ENCODE measurements around the gene SPNS2.

The SPNS2 gene

GRCh38 chr17:4453812-4454591 is 44.7 kb upstream of the SPNS2 start:
- no peak for TF ChIP-seq ZNF565 (CRISPR knock-in tag; conservative IDR thresholded peaks at IDR 0.05; ENCODE audit: low read depth)
- TF ChIP-seq SNAI2 (CRISPR knock-in tag; IDR thresholded peaks at IDR 0.05) = no peak
- no peak for TF ChIP-seq CSRNP3 (CRISPR knock-in tag; IDR thresholded peaks at IDR 0.05)
- TF ChIP-seq TCF4 (CRISPR knock-in tag; IDR thresholded peaks at IDR 0.05; ENCODE audit: borderline replicate concordance) = no peak
- no peak for TF ChIP-seq CSDC2 (CRISPR knock-in tag; IDR thresholded peaks at IDR 0.05)
- TF ChIP-seq ZFP3 (CRISPR knock-in tag; IDR thresholded peaks at IDR 0.05) = no peak
- no peak for TF ChIP-seq BACH2 (CRISPR knock-in tag; IDR thresholded peaks at IDR 0.05; ENCODE audit: borderline replicate concordance)
- no peak for TF ChIP-seq ZNF70 (CRISPR knock-in tag; IDR thresholded peaks at IDR 0.05)
- TF ChIP-seq, protein P1, sequence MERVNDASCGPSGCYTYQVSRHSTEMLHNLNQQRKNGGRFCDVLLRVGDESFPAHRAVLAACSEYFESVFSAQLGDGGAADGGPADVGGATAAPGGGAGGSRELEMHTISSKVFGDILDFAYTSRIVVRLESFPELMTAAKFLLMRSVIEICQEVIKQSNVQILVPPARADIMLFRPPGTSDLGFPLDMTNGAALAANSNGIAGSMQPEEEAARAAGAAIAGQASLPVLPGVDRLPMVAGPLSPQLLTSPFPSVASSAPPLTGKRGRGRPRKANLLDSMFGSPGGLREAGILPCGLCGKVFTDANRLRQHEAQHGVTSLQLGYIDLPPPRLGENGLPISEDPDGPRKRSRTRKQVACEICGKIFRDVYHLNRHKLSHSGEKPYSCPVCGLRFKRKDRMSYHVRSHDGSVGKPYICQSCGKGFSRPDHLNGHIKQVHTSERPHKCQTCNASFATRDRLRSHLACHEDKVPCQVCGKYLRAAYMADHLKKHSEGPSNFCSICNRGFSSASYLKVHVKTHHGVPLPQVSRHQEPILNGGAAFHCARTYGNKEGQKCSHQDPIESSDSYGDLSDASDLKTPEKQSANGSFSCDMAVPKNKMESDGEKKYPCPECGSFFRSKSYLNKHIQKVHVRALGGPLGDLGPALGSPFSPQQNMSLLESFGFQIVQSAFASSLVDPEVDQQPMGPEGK (CRISPR knock-in tag; IDR thresholded peaks at IDR 0.05; ENCODE audit: borderline replicate concordance) = no peak
- no peak for TF ChIP-seq POU6F1 (CRISPR knock-in tag; IDR thresholded peaks at IDR 0.05; ENCODE audit: borderline replicate concordance, low read depth)
- ATAC-seq = no peak

DNA sequence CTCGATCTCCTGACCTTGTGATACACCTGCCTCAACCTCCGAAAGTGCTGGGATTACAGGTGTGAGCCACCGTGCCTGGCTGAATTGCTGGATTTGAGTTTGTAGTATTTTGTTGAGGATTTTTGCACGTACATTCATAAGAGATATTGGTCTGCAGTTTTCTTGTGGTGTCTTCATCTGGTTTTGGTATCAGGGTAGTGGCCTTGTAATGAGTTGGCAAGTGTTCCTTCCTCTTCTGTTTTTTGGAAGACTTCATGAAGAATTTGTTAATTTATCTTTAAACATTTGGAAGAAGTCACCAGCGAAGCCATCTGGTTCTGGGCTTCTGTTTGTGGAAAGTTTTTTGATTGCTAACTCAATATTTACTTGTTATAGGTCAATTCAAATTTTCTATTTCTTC is 38.0 kb upstream of the SPNS2 start:
- ATAC-seq = no peak
- no peak for TF ChIP-seq TCF4 (CRISPR knock-in tag; IDR thresholded peaks at IDR 0.05; ENCODE audit: borderline replicate concordance)
- TF ChIP-seq POU6F1 (CRISPR knock-in tag; IDR thresholded peaks at IDR 0.05; ENCODE audit: borderline replicate concordance, low read depth) = no peak
- no peak for TF ChIP-seq ZNF70 (CRISPR knock-in tag; IDR thresholded peaks at IDR 0.05)
- TF ChIP-seq ARNTL (CRISPR knock-in tag; IDR thresholded peaks at IDR 0.05; ENCODE audit: borderline replicate concordance, low read depth) = no peak
- TF ChIP-seq CSRNP3 (CRISPR knock-in tag; IDR thresholded peaks at IDR 0.05) = no peak
- TF ChIP-seq, protein P2, sequence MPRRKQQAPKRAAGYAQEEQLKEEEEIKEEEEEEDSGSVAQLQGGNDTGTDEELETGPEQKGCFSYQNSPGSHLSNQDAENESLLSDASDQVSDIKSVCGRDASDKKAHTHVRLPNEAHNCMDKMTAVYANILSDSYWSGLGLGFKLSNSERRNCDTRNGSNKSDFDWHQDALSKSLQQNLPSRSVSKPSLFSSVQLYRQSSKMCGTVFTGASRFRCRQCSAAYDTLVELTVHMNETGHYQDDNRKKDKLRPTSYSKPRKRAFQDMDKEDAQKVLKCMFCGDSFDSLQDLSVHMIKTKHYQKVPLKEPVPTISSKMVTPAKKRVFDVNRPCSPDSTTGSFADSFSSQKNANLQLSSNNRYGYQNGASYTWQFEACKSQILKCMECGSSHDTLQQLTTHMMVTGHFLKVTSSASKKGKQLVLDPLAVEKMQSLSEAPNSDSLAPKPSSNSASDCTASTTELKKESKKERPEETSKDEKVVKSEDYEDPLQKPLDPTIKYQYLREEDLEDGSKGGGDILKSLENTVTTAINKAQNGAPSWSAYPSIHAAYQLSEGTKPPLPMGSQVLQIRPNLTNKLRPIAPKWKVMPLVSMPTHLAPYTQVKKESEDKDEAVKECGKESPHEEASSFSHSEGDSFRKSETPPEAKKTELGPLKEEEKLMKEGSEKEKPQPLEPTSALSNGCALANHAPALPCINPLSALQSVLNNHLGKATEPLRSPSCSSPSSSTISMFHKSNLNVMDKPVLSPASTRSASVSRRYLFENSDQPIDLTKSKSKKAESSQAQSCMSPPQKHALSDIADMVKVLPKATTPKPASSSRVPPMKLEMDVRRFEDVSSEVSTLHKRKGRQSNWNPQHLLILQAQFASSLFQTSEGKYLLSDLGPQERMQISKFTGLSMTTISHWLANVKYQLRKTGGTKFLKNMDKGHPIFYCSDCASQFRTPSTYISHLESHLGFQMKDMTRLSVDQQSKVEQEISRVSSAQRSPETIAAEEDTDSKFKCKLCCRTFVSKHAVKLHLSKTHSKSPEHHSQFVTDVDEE (CRISPR knock-in tag; IDR thresholded peaks at IDR 0.05) = no peak
- TF ChIP-seq GLIS3 (CRISPR knock-in tag; IDR thresholded peaks at IDR 0.05) = no peak
- TF ChIP-seq OSR1 (CRISPR knock-in tag; IDR thresholded peaks at IDR 0.05) = no peak
- TF ChIP-seq ZFP3 (CRISPR knock-in tag; IDR thresholded peaks at IDR 0.05) = no peak
- no peak for TF ChIP-seq RARB (CRISPR knock-in tag; IDR thresholded peaks at IDR 0.05)
- TF ChIP-seq SNAI2 (CRISPR knock-in tag; IDR thresholded peaks at IDR 0.05) = no peak
- TF ChIP-seq ZC3H10 (CRISPR knock-in tag; IDR thresholded peaks at IDR 0.05) = no peak
- no peak for TF ChIP-seq ZNF565 (CRISPR knock-in tag; conservative IDR thresholded peaks at IDR 0.05; ENCODE audit: low read depth)
